Measurements from ENCODE around the gene TM9SF1. TPM values are rescaled to one million over a fixed set of nuclear protein-coding genes. Genes with fewer than 3 reads are reported as not detected.

Gene TM9SF1
- polyA plus RNA-seq, 3 donors = 14.6 to 56.0 (median 51.1) TPM

GRCh38 chr14:24216345-24216699 lies 21.1 kb upstream of the TM9SF1 start:
- intact Hi-C loops (cut with micrococcal nuclease) = loop anchor here (1.0 to 10.0 kb wide), 2 partner anchors 15 to 88 kb away; partner anchors contain the start of gene CIDEB (in 1 of the 2)

More at GRCh38 chr14:24216345-24216699, 21.1 kb upstream of the TM9SF1 start:
- DNase-seq = no peak
- H3K4me3 ChIP-seq (replicated peaks in 1 of 3; ENCODE audit: low read depth in 2 of 3, low read length in 3 of 3) = peak overlapping the region in 1 of 3 experiments; percentile 90
- peaks cover 30 to 36% of the 10 kb centered on the region in 2 donors for H3K4me1 ChIP-seq (ENCODE audit: control insufficient read depth in 1 of 2, insufficient read depth in 2 of 2, low read length in 2 of 2)
- peak overlapping the region in 1 of 2 donors; percentile 98 for H3K27ac ChIP-seq (ENCODE audit: low read depth in 1 of 2, low read length in 2 of 2)
- peak overlapping the region in 1 of 2 donors; percentile 86 for H3K4me3 Mint-ChIP-seq
- H3K27ac Mint-ChIP-seq = peak overlapping the region; percentile 95 to 100 (median 98)
- H3K36me3 ChIP-seq (replicated peaks in 1 of 2; ENCODE audit: control insufficient read depth in 1 of 2, insufficient read depth in 2 of 2, low read length in 2 of 2) = peaks cover 9 to 19% of the 10 kb centered on the region in 2 donors
- peaks cover 40% of the 10 kb centered on the region for H3K79me2 ChIP-seq (ENCODE audit: insufficient read depth, low read length)
- no peaks in the 10 kb centered on the region for H4K20me1 ChIP-seq (ENCODE audit: insufficient read depth, low read length)
- no peaks in the 10 kb centered on the region for H3K9me3 Mint-ChIP-seq
- no CpG with 5 or more reads among the region's 2 CpGs for WGBS (ENCODE audit: insufficient coverage)
- no peaks in the 10 kb centered on the region for H3K27me3 ChIP-seq (ENCODE audit: control insufficient read depth in 2 of 2, insufficient read depth in 2 of 2, low read length in 2 of 2)
- no peaks in the 10 kb centered on the region for H3K9me3 ChIP-seq (replicated peaks in 1 of 2; ENCODE audit: control insufficient read depth in 1 of 2, insufficient read depth in 1 of 2, low read length in 2 of 2)
- TF ChIP-seq CTCF (IDR thresholded peaks at IDR 0.05) = no peak
- H3K36me3 Mint-ChIP-seq = peaks cover 22 to 25% of the 10 kb centered on the region in 2 donors
- H3K27me3 Mint-ChIP-seq (ENCODE audit: low read depth in 3 of 3) = peaks cover 0 to 4% (median 1%) of the 10 kb centered on the region in 3 donors
- no peak overlapping the region for H3K9ac ChIP-seq (ENCODE audit: insufficient read depth, low read length, poor library complexity, severe bottlenecking)
- peak overlapping the region; percentile 86 for H2AFZ ChIP-seq (ENCODE audit: insufficient read depth, low read depth, low read length, poor library complexity, severe bottlenecking)
- peak overlapping the region; percentile 87 for H3K4me2 ChIP-seq (replicated peaks; ENCODE audit: extremely low read depth, low read length, poor library complexity, severe bottlenecking)
- H3K4me1 Mint-ChIP-seq = peaks cover 30% of the 10 kb centered on the region

Data from CD14-positive monocyte (primary cell).